IMR-90 (cell line): Measurements from ENCODE around the gene PATL2. TPM values are rescaled to one million over a fixed set of nuclear protein-coding genes. Genes with fewer than 3 reads are reported as not detected.

Source experiments
- ATAC-seq: fragments of 200-7000 bp; cut with Tn5 transposase; 2 replicates; pipeline ENCODE4 v1.9.1; 2020; ENCODE audit warnings: low read depth, mild to moderate bottlenecking, moderate library complexity
- BruUV-seq: library from RNA; stranded (reverse); fragments of 400-500 nt; replicated peaks from 2 replicates; lab custom pipeline; 2021; lab: Mats Ljungman, UMichigan
- CTCF ChIA-PET: fragments of 300-600 bp; formaldehyde crosslinking; extraction: SDS; loops from one replicate; lab custom pipeline; 2021; ENCODE audit warnings: antibody characterized with exemption; lab: Yijun Ruan, JAX
- POLR2A ChIA-PET: fragments of 300-600 bp; sonication (Branson Sonifier 250); formaldehyde crosslinking; loops from one replicate; lab custom pipeline; 2022; ENCODE audit warnings: antibody characterized with exemption; ENCODE audit not compliant: unreplicated experiment; lab: Charles Lee
- DNase-seq: peaks from one replicate; pipeline ENCODE4 v3.0.0; 2013
- H2AFZ ChIP-seq: replicated peaks from 2 replicates; pipeline ENCODE3; 2013; ENCODE audit warnings: low read length, mild to moderate bottlenecking; ENCODE audit not compliant: poor library complexity
- H2AK5ac ChIP-seq: 2 replicates; pipeline ENCODE4 v1.6.1; 2013; ENCODE audit warnings: low read depth, low read length, inconsistent platforms
- H2AK9ac ChIP-seq: replicated peaks from 2 replicates; pipeline ENCODE3; 2013; ENCODE audit warnings: mild to moderate bottlenecking, low read depth, low read length, moderate library complexity; ENCODE audit not compliant: poor library complexity
- H2BK120ac ChIP-seq: 2 replicates; pipeline ENCODE4 v1.6.1; 2013; ENCODE audit warnings: low read depth, low read length, inconsistent platforms
- H2BK15ac ChIP-seq: 3 replicates; pipeline ENCODE4 v1.6.1; 2013; ENCODE audit warnings: low read depth, low read length, inconsistent platforms
- H2BK20ac ChIP-seq: 2 replicates; pipeline ENCODE4 v1.6.1; 2013; ENCODE audit warnings: low read depth, mild to moderate bottlenecking, inconsistent platforms, low read length, moderate library complexity
- H2BK5ac ChIP-seq: 2 replicates; pipeline ENCODE4 v1.6.1; 2013; ENCODE audit warnings: mild to moderate bottlenecking, low read depth, low read length, inconsistent platforms; ENCODE audit not compliant: poor library complexity, severe bottlenecking
- H3K14ac ChIP-seq: replicated peaks from 2 replicates; pipeline ENCODE4 v1.6.1; 2013; ENCODE audit warnings: low read depth, low read length, inconsistent platforms
- H3K18ac ChIP-seq: 2 replicates; pipeline ENCODE4 v1.6.1; 2013; ENCODE audit warnings: low read depth, low read length, control low read depth
- H3K23ac ChIP-seq: 2 replicates; pipeline ENCODE4 v1.6.1; 2013; ENCODE audit warnings: low read depth, low read length, inconsistent platforms
- H3K27ac ChIP-seq: 2 replicates; pipeline ENCODE4 v1.5.1; 2013; ENCODE audit warnings: mild to moderate bottlenecking, control low read depth, low read length; ENCODE audit not compliant: insufficient read depth
- H3K27me3 ChIP-seq: 2 replicates; pipeline ENCODE4 v1.6.1; 2013; ENCODE audit warnings: low read length; ENCODE audit not compliant: control insufficient read depth, insufficient read depth
- H3K36me3 ChIP-seq: 2 replicates; pipeline ENCODE4 v1.6.1; 2013; ENCODE audit warnings: low read length, mixed read lengths; ENCODE audit not compliant: control insufficient read depth, insufficient read depth
- H3K4ac ChIP-seq: 2 replicates; pipeline ENCODE4 v1.6.1; 2013; ENCODE audit warnings: low read depth, low read length, inconsistent platforms
- H3K4me1 ChIP-seq: 2 replicates; pipeline ENCODE4 v1.6.1; 2013; ENCODE audit warnings: low read length, mixed read lengths; ENCODE audit not compliant: control insufficient read depth, insufficient read depth
- H3K4me2 ChIP-seq: 2 replicates; pipeline ENCODE4 v1.6.1; 2013; ENCODE audit warnings: low read depth, mild to moderate bottlenecking, control low read depth, low read length, moderate library complexity
- H3K4me3 ChIP-seq: 2 replicates; pipeline ENCODE4 v1.5.1; 2013; ENCODE audit warnings: low read depth, mild to moderate bottlenecking, control low read depth, low read length, moderate library complexity; ENCODE audit not compliant: insufficient read depth
- H3K56ac ChIP-seq: 2 replicates; pipeline ENCODE4 v1.6.1; 2013; ENCODE audit warnings: low read length, inconsistent platforms; ENCODE audit not compliant: insufficient read depth; ENCODE audit errors: extremely low read depth
- H3K79me1 ChIP-seq, 2 experiments: 2 replicates each; pipeline ENCODE4 v1.6.1; 2013; ENCODE audit warnings: low read length in 2 of 2, inconsistent platforms in 1 of 2, low read depth in 1 of 2
- H3K9ac ChIP-seq: 2 replicates; pipeline ENCODE4 v1.6.1; 2013; ENCODE audit warnings: low read depth, low read length, control low read depth
- H3K9me1 ChIP-seq: 2 replicates; pipeline ENCODE4 v1.6.1; 2013; ENCODE audit warnings: low read length, inconsistent platforms; ENCODE audit not compliant: insufficient read depth
- H3K9me3 ChIP-seq: 2 replicates; pipeline ENCODE4 v1.6.1; 2013; ENCODE audit warnings: low read length; ENCODE audit not compliant: control insufficient read depth, insufficient read depth
- H4K20me1 ChIP-seq: 2 replicates; pipeline ENCODE4 v1.6.1; 2013; ENCODE audit warnings: low read length, inconsistent platforms; ENCODE audit not compliant: insufficient read depth
- H4K5ac ChIP-seq: 2 replicates; pipeline ENCODE4 v1.6.1; 2013; ENCODE audit warnings: mild to moderate bottlenecking, low read depth, low read length, control low read depth
- H4K8ac ChIP-seq, 2 experiments: 2 replicates each; pipeline ENCODE4 v1.6.1; 2013; ENCODE audit warnings: low read depth in 2 of 2, low read length in 2 of 2, control low read depth in 1 of 2, inconsistent platforms in 1 of 2
- H4K91ac ChIP-seq: 2 replicates; pipeline ENCODE4 v1.6.1; 2013; ENCODE audit warnings: low read depth, low read length, inconsistent platforms; ENCODE audit not compliant: insufficient read depth
- NFE2L2 ChIP-seq: fragments of 150-350 bp; IDR thresholded peaks from 2 replicates; pipeline ENCODE4 v1.6.1; 2016; ENCODE audit warnings: low read depth, mild to moderate bottlenecking, low read length
- dilution Hi-C: fragments of 300-500 bp; cut with HindIII; formaldehyde crosslinking; loops from one replicate; pipeline ENCODE4 v1.14.3; 2018; ENCODE audit warnings: low sequenced_read_pairs; ENCODE audit not compliant: unreplicated experiment
- in situ Hi-C: fragments of 300-500 bp; cut with MboI; formaldehyde crosslinking; loops from 3 replicates; pipeline ENCODE4 v1.14.3; 2019; ENCODE audit warnings: low sequenced_read_pairs, inconsistent platforms, mixed read lengths
- intact Hi-C: fragments of 100-400 bp; cut with micrococcal nuclease; formaldehyde crosslinking; loops from 2 replicates; pipeline ENCODE4 v1.10.0; 2022
- polyA plus RNA-seq, 3 experiments: library from polyadenylated mRNA; depleted of rRNA; stranded (reverse); fragments of >200 nt; gene quantifications; 2 replicates each; pipeline ENCODE4 v1.2.3, GENCODE V29; 2012; ENCODE audit warnings: low replicate concordance in 1 of 3
- total RNA-seq: library from RNA; depleted of rRNA; stranded (reverse); fragments of >200 nt; gene quantifications from 2 replicates; pipeline ENCODE4 v1.2.3, GENCODE V29; 2012

PATL2 gene
- total and polyA plus RNA-seq, 2 of the 4 experiments (the other 2 are of a cell fraction) = 0.10 TPM; not detected in 1

DNA sequence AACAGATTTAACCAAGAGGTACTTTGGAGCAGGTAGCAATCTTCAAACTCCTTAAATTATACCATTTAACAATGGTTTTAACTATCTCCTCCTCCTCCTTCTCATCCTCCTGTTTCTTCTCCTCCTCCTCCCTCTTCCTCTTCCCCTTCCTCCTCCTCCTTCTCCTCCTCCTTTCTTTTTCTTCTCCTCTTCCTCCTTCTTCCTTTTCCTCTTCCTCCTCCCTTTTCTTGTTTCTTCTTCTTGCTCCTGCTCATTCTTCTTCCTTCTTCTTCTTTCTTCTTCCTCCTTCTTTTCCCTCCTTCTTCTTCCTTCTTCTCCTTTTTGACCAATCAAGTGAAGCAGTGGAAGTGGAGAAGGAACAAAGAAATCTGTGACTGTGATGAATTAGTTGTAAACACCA, 14.1 kb downstream of the PATL2 start:
- Histone ChIP-seq H2BK5ac (no peak overlapping the region), H3K56ac (no peak overlapping the region), H3K27ac (no peak overlapping the region), H3K4ac (no peak overlapping the region), H3K9me3 (peaks cover 2% of the 10 kb centered on the region; the same call in 1 of the 2 replicates), H3K18ac (no peak overlapping the region), H2BK20ac (no peak overlapping the region), H3K4me3 (no peak overlapping the region), H2AK9ac (no peak overlapping the region), H3K14ac (no peak overlapping the region), H2AFZ (no peak overlapping the region), H3K79me1 (no peaks in the 10 kb centered on the region), H4K91ac (no peak overlapping the region), H4K20me1 (no peaks in the 10 kb centered on the region), H3K4me1 (no peaks in the 10 kb centered on the region), H4K5ac (no peak overlapping the region), H3K4me2 (no peak overlapping the region), H3K36me3 (no peaks in the 10 kb centered on the region), H3K23ac (no peak overlapping the region), H4K8ac (no peak overlapping the region), H2BK15ac (no peak overlapping the region), H2BK120ac (no peak overlapping the region), H3K27me3 (peaks cover 9% of the 10 kb centered on the region), H3K9ac (no peak overlapping the region), H3K9me1 (no peaks in the 10 kb centered on the region), H2AK5ac (no peak overlapping the region)
- intact Hi-C loops (no loop called here), in situ Hi-C loops (no loop called here), dilution Hi-C loops (no loop called here)
- DNase-seq = no peak
- CTCF ChIA-PET = no interaction called here
- no TSS peak for BruUV-seq
- TF ChIP-seq NFE2L2 = no peak
- ATAC-seq = no peak
- POLR2A ChIA-PET = no interaction called here
